Caki2 (cell line): ENCODE data around the gene PPP2R1B. TPM values are rescaled to one million over a fixed set of nuclear protein-coding genes. Genes with fewer than 3 reads are reported as not detected.

Source experiments
- DNase-seq: peaks from one replicate; pipeline ENCODE4 v3.0.0-alpha.2; 2015; ENCODE audit warnings: low read depth
- in situ Hi-C: cut with HindIII; loops from 2 replicates; pipeline ENCODE4 v1.10.0; 2016; ENCODE audit warnings: low sequenced_read_pairs, low pct_unique_long_range_greater_than_20kb, mixed read lengths
- total RNA-seq: library from RNA; depleted of rRNA; stranded (reverse); fragments of >200 nt; shearing (Covaris generic); gene quantifications from 2 replicates; pipeline ENCODE4 v1.2.3, GENCODE V29; 2014; ENCODE audit warnings: low replicate concordance

PPP2R1B gene
- total RNA-seq, 1 experiment from 2014 or later = 4.7 TPM

- in situ Hi-C loops = no loop called here
- no peak for DNase-seq
Observed at GRCh38 chr11:111762981-111763643, 3.1 kb downstream of the PPP2R1B start.

- DNase-seq = no peak
- in situ Hi-C loops = no loop called here
Observed at GRCh38 chr11:111762526-111762925, 3.7 kb downstream of the PPP2R1B start.

GRCh38 chr11:111761036-111761435 is 5.2 kb downstream of the PPP2R1B start:
- in situ Hi-C loops = no loop called here
- DNase-seq = no peak

- no peak for DNase-seq
- in situ Hi-C loops = no loop called here
Observed at GRCh38 chr11:111759778-111760407, 6.3 kb downstream of the PPP2R1B start.

GRCh38 chr11:111759376-111759775 is 6.8 kb downstream of the PPP2R1B start:
- in situ Hi-C loops = no loop called here
- no peak for DNase-seq

GRCh38 chr11:111756097-111756496 is 10.1 kb downstream of the PPP2R1B start:
- no peak for DNase-seq
- in situ Hi-C loops = no loop called here

GRCh38 chr11:111749646-111750045 is 16.5 kb downstream of the PPP2R1B start:
- in situ Hi-C loops = no loop called here
- no peak for DNase-seq

- no peak for DNase-seq
- in situ Hi-C loops = no loop called here
Observed at GRCh38 chr11:111748035-111748804, 18.0 kb downstream of the PPP2R1B start.

GRCh38 chr11:111745719-111746504 is 20.3 kb downstream of the PPP2R1B start:
- in situ Hi-C loops = no loop called here
- DNase-seq = no peak

GRCh38 chr11:111743700-111744099 is 22.5 kb downstream of the PPP2R1B start:
- in situ Hi-C loops = no loop called here
- no peak for DNase-seq

- in situ Hi-C loops = no loop called here
- DNase-seq = no peak
Observed at GRCh38 chr11:111741751-111742150, 24.4 kb downstream of the PPP2R1B start.

- in situ Hi-C loops = no loop called here
- DNase-seq = no peak
Observed at GRCh38 chr11:111739299-111739698, 26.9 kb downstream of the PPP2R1B start.

- in situ Hi-C loops = no loop called here
- DNase-seq = no peak
Observed at GRCh38 chr11:111737444-111738210, 28.6 kb downstream of the PPP2R1B start.

GRCh38 chr11:111736621-111737443 is 29.4 kb downstream of the PPP2R1B start:
- in situ Hi-C loops = no loop called here
- no peak for DNase-seq

- in situ Hi-C loops = no loop called here
- DNase-seq = no peak
Observed at GRCh38 chr11:111736181-111736590, 30.0 kb downstream of the PPP2R1B start.

GRCh38 chr11:111735262-111736116 is 30.7 kb downstream of the PPP2R1B start:
- DNase-seq = peak; percentile 92
- in situ Hi-C loops = no loop called here

GRCh38 chr11:111734954-111735261 is 31.3 kb downstream of the PPP2R1B start:
- in situ Hi-C loops = no loop called here
- no peak for DNase-seq
